Endothelial cell of umbilical vein (primary cell): ENCODE measurements around the gene KMT2C. TPM values are rescaled to one million over a fixed set of nuclear protein-coding genes. Genes with fewer than 3 reads are reported as not detected.

Experiments
- BruUV-seq: library from RNA; stranded (reverse); fragments of 400-500 nt; replicated peaks from 2 replicates; lab custom pipeline; 2021; lab: Mats Ljungman, UMichigan
- CTCF ChIA-PET: fragments of 300-600, 350-600 bp; sonication (Branson Sonifier 250); formaldehyde crosslinking; loops from one replicate; lab custom pipeline; 2021; ENCODE audit warnings: antibody characterized with exemption, inconsistent platforms; lab: Charles Lee
- POLR2A ChIA-PET: fragments of 300-600, 350-600 bp; sonication (Branson Sonifier 250); formaldehyde crosslinking; loops from one replicate; lab custom pipeline; 2021; ENCODE audit warnings: antibody characterized with exemption, inconsistent platforms; lab: Charles Lee
- DNase-seq: peaks from one replicate; pipeline ENCODE4 v3.0.0-alpha.2; 2011; ENCODE audit warnings: low read depth, low spot score
- FAIRE-seq: peaks from 2 replicates; lab custom pipeline; 2011; peaks lifted over from hg19 to GRCh38; lab: Jason Lieb, UNC
- H2AFZ ChIP-seq: 2 replicates; pipeline ENCODE4 v1.6.0; 2012; ENCODE audit warnings: low read depth, low read length, control low read depth, inconsistent platforms
- H3K27ac ChIP-seq: 2 replicates; pipeline ENCODE4 v1.5.1; 2011; ENCODE audit warnings: low read depth, mild to moderate bottlenecking, control low read depth, low read length, moderate library complexity; ENCODE audit not compliant: insufficient read depth
- H3K27me3 ChIP-seq, 2 experiments: 2 replicates each; pipeline versions ENCODE4 v1.6.0 to v1.6.1; 2011; ENCODE audit warnings: low read length in 2 of 2, mixed read lengths in 1 of 2; ENCODE audit not compliant: control insufficient read depth in 2 of 2, insufficient read depth in 2 of 2
- H3K36me3 ChIP-seq, 2 experiments: 2 replicates in 1 of 2; 3 replicates in 1 of 2; pipeline ENCODE4 v1.5.1; 2011; ENCODE audit warnings: low read length in 2 of 2, mild to moderate bottlenecking in 1 of 2, moderate library complexity in 1 of 2; ENCODE audit not compliant: control insufficient read depth in 2 of 2, insufficient read depth in 2 of 2; ENCODE audit errors: extremely low read depth in 1 of 2
- H3K4me1 ChIP-seq: 3 replicates; pipeline ENCODE4 v1.5.1; 2011; ENCODE audit warnings: mild to moderate bottlenecking, low read length; ENCODE audit not compliant: control insufficient read depth, insufficient read depth; ENCODE audit errors: extremely low read depth
- H3K4me2 ChIP-seq: 2 replicates; pipeline ENCODE4 v1.6.1; 2011; ENCODE audit warnings: low read length, control low read depth, mixed read lengths; ENCODE audit not compliant: insufficient read depth
- H3K4me3 ChIP-seq, 3 experiments: fragments of 200-600 bp in 1 of 3; sonication (generic), shearing (Covaris generic) in 1 of 3; replicated peaks in 1 of 3; 2 replicates each; pipeline ENCODE4 v1.5.1; 2011 to 2016; ENCODE audit warnings: control low read depth in 3 of 3, low read length in 3 of 3, mild to moderate bottlenecking in 2 of 3, inconsistent platforms in 1 of 3, low read depth in 1 of 3, moderate library complexity in 1 of 3; ENCODE audit not compliant: insufficient read depth in 1 of 3
- H3K79me2 ChIP-seq: 2 replicates; pipeline ENCODE4 v1.6.0; 2012; ENCODE audit warnings: low read length, inconsistent platforms; ENCODE audit not compliant: control insufficient read depth, insufficient read depth
- H3K9ac ChIP-seq: replicated peaks from 2 replicates; pipeline ENCODE3; 2011; ENCODE audit warnings: low read length, control low read depth; ENCODE audit not compliant: insufficient read depth; ENCODE audit errors: extremely low read depth
- H3K9me1 ChIP-seq: replicated peaks from 3 replicates; pipeline ENCODE4 v1.6.0; 2011; ENCODE audit warnings: mild to moderate bottlenecking, low read length; ENCODE audit not compliant: control insufficient read depth, insufficient read depth; ENCODE audit errors: extremely low read depth
- H3K9me3 ChIP-seq: replicated peaks from 2 replicates; pipeline ENCODE4 v1.5.1; 2012; ENCODE audit warnings: low read length, inconsistent platforms; ENCODE audit not compliant: control insufficient read depth, insufficient read depth
- H4K20me1 ChIP-seq: replicated peaks from 2 replicates; pipeline ENCODE3; 2011; ENCODE audit warnings: mild to moderate bottlenecking, low read length; ENCODE audit not compliant: control insufficient read depth, insufficient read depth; ENCODE audit errors: extremely low read depth
- CTCF ChIP-seq, 2 donors: IDR thresholded peaks; 1 replicate in 1 of 2; 2 replicates in 1 of 2; pipeline ENCODE4 v1.5.1; 2011; ENCODE audit warnings: low read length in 2 of 2, mild to moderate bottlenecking in 2 of 2, moderate library complexity in 2 of 2, control low read depth in 1 of 2, inconsistent platforms in 1 of 2, low read depth in 1 of 2; ENCODE audit not compliant: insufficient read depth in 1 of 2; ENCODE audit errors: extremely low read depth in 1 of 2
- EZH2 ChIP-seq: IDR thresholded peaks from 2 replicates; pipeline ENCODE4 v1.6.1; 2012; ENCODE audit warnings: borderline replicate concordance, low read depth, mild to moderate bottlenecking, moderate library complexity, low read length, inconsistent platforms; ENCODE audit not compliant: severe bottlenecking
- FOS ChIP-seq: IDR thresholded peaks from 2 replicates; pipeline ENCODE4 v1.6.1; 2011; ENCODE audit warnings: mild to moderate bottlenecking, low read length, moderate library complexity, borderline replicate concordance; ENCODE audit not compliant: insufficient read depth
- GATA2 ChIP-seq: IDR thresholded peaks from 2 replicates; pipeline ENCODE4 v1.7.0; 2011; ENCODE audit warnings: low read depth, mild to moderate bottlenecking, moderate library complexity, mixed read lengths, low read length; ENCODE audit not compliant: insufficient read length, insufficient read depth
- JUN ChIP-seq: IDR thresholded peaks from 2 replicates; pipeline ENCODE4 v1.6.1; 2011; ENCODE audit warnings: borderline replicate concordance, low read depth; ENCODE audit not compliant: insufficient read length, insufficient read depth
- MAX ChIP-seq: IDR thresholded peaks from 2 replicates; pipeline ENCODE4 v1.6.1; 2011; ENCODE audit not compliant: insufficient read depth, insufficient read length
- MYC ChIP-seq: IDR thresholded peaks from one replicate; pipeline ENCODE4 v1.6.1; 2011; ENCODE audit warnings: mild to moderate bottlenecking, low read depth, low read length
- POLR2A ChIP-seq: IDR thresholded peaks from 2 replicates; pipeline ENCODE4 v1.6.1; 2012; ENCODE audit warnings: low read depth, mild to moderate bottlenecking, control low read depth, low read length
- POLR2AphosphoS5 ChIP-seq: IDR thresholded peaks from 2 replicates; pipeline ENCODE4 v1.6.1; 2012; ENCODE audit warnings: low read depth, mild to moderate bottlenecking, control low read depth, low read length, moderate library complexity; ENCODE audit not compliant: insufficient read depth
- dilution Hi-C: fragments of 300-500 bp; cut with MboI; formaldehyde crosslinking; loops from one replicate; pipeline ENCODE4 v1.15.0; 2019; ENCODE audit warnings: low sequenced_read_pairs; ENCODE audit not compliant: extremely low pct_ligation_motif_present
- intact Hi-C: fragments of 100-400 bp; cut with micrococcal nuclease; formaldehyde crosslinking; loops from one replicate; pipeline ENCODE4 v1.10.0; 2022
- polyA plus RNA-seq, 4 experiments: library from polyadenylated mRNA; depleted of rRNA in 3 of 4; stranded (reverse) in 3 of 4; unstranded in 1 of 4; fragments of >200 nt; gene quantifications; 2 replicates each; pipeline versions ENCODE4 v1.2.1 to v1.2.3, GENCODE V29; 2011 to 2012; ENCODE audit warnings: missing spikeins in 1 of 4
- total RNA-seq: library from RNA; stranded (reverse); gene quantifications from 2 replicates; pipeline ENCODE4 v1.2.3, GENCODE V29; 2021

KMT2C gene
- total and polyA plus RNA-seq, 2 donors (not counting 3 experiments of a cell fraction or from before 2014, with no cell fraction given): 8.0 to 53.7 TPM

- ChIA-PET CTCF (no interaction called here), POLR2A (no interaction called here)
- no peak overlapping the region for H3K4me3 ChIP-seq
- intact Hi-C loops: no loop called here
- H3K27ac ChIP-seq: no peak overlapping the region
- H3K4me2 ChIP-seq: no peak overlapping the region
- dilution Hi-C loops: no loop called here
- H3K79me2 ChIP-seq: no peaks in the 10 kb centered on the region
- no peaks in the 10 kb centered on the region for H3K9me1 ChIP-seq
- no TSS peak for BruUV-seq
- TF ChIP-seq JUN: no peak
- no peak for TF ChIP-seq GATA2
- TF ChIP-seq POLR2AphosphoS5: no peak
- no peak for TF ChIP-seq MYC
- no peak for TF ChIP-seq EZH2
- FAIRE-seq: no peak
- H3K36me3 ChIP-seq: no peaks in the 10 kb centered on the region
- H3K9me3 ChIP-seq: no peaks in the 10 kb centered on the region
- no peak overlapping the region for H2AFZ ChIP-seq
- H3K9ac ChIP-seq: no peak overlapping the region
- no peaks in the 10 kb centered on the region for H3K4me1 ChIP-seq
- no peak for DNase-seq
- H3K27me3 ChIP-seq: no peaks in the 10 kb centered on the region
- H4K20me1 ChIP-seq: no peaks in the 10 kb centered on the region
Measured at GRCh38 chr7:152478140-152478539, 42.3 kb upstream of the KMT2C start.

- Histone ChIP-seq H3K4me1 (no peaks in the 10 kb centered on the region), H3K79me2 (no peaks in the 10 kb centered on the region), H3K36me3 (no peaks in the 10 kb centered on the region), H3K9me1 (no peaks in the 10 kb centered on the region), H3K9me3 (no peaks in the 10 kb centered on the region), H3K4me2 (no peak overlapping the region), H3K27me3 (no peaks in the 10 kb centered on the region), H2AFZ (no peak overlapping the region), H3K27ac (no peak overlapping the region), H3K9ac (no peak overlapping the region), H4K20me1 (no peaks in the 10 kb centered on the region), H3K4me3 (no peak overlapping the region)
- ChIA-PET POLR2A (no interaction called here), CTCF (no interaction called here)
- DNase-seq: no peak
- no peak for FAIRE-seq
- TF ChIP-seq FOS: no peak
- TF ChIP-seq MYC: no peak
- TF ChIP-seq JUN: no peak
- no peak for TF ChIP-seq CTCF (IDR thresholded peaks at IDR 0.05; ENCODE audit: extremely low read depth in 1 of 2, insufficient read depth in 1 of 2, low read depth in 1 of 2, low read length in 2 of 2)
- no peak for TF ChIP-seq GATA2
- TF ChIP-seq POLR2AphosphoS5: no peak
- no peak for TF ChIP-seq MAX
- no peak for TF ChIP-seq POLR2A
- no peak for TF ChIP-seq EZH2
- dilution Hi-C loops: no loop called here
- BruUV-seq: no TSS peak
- intact Hi-C loops: no loop called here
Measured at GRCh38 chr7:152477079-152477478, 41.3 kb upstream of the KMT2C start.
